Stimulated activated CD4-positive, alpha-beta T cell treated with anti-CD3 and anti-CD28 coated beads, TNF-alpha, amount 100 ng/mL, for 48 hours (primary cell): ENCODE data around the gene RAB17.

Source experiments
- DNase-seq, 3 donors: peaks; one replicate each; pipeline ENCODE4 v3.0.0-alpha.2; 2020; ENCODE audit warnings: low read depth in 3 of 3

The RAB17 gene, protein sequence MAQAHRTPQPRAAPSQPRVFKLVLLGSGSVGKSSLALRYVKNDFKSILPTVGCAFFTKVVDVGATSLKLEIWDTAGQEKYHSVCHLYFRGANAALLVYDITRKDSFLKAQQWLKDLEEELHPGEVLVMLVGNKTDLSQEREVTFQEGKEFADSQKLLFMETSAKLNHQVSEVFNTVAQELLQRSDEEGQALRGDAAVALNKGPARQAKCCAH

DNA sequence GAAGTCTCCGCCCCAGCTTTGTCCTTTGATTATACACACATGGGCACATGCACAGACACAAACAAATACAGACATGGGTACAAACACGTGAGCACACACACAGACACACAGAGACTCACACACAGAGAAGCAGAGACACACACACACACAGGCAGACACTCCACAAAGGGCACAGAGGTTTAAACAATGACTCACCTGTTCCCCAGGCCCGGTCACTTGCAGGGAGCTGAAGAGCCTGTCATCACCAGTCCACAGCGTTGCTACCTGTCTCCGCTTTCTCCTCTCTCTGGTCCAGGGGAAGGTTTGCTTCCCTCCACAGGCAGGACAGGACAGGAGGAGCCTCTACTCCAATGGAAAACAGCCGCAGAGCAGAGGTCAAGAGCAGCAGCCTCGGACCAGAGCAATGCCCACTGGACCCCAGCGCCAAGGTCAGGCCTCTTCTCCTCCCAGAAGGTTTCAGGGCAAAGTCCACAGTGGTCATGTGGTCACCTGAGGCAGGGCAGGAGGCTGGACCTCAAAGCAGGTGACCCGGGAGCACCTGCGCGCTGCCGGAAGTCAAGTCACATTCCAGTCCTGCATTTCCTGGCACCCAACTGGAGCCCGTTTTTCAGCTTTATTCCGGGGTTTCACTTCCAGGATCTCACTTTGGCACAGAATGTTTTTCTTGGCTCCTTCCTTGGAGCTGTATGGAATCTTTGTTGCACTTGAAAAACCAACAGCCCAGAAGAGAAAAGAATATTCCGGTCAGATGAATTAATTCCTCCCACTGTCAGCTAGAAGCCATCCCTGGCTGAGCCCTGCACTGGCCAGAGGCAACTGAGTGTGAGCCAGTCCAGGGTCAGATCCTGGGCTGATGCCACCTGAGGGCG is at the start of gene RAB17:
RAB17 (minus strand) TSS at position 463 of the 869 bp plus-strand sequence. CDS start 4,580 bp downstream, outside the sequence.
- no peak for DNase-seq

- DNase-seq = no peak
These were observed 49.3 kb upstream of the RAB17 start for GRCh38 chr2:237639836-237640220.

DNA sequence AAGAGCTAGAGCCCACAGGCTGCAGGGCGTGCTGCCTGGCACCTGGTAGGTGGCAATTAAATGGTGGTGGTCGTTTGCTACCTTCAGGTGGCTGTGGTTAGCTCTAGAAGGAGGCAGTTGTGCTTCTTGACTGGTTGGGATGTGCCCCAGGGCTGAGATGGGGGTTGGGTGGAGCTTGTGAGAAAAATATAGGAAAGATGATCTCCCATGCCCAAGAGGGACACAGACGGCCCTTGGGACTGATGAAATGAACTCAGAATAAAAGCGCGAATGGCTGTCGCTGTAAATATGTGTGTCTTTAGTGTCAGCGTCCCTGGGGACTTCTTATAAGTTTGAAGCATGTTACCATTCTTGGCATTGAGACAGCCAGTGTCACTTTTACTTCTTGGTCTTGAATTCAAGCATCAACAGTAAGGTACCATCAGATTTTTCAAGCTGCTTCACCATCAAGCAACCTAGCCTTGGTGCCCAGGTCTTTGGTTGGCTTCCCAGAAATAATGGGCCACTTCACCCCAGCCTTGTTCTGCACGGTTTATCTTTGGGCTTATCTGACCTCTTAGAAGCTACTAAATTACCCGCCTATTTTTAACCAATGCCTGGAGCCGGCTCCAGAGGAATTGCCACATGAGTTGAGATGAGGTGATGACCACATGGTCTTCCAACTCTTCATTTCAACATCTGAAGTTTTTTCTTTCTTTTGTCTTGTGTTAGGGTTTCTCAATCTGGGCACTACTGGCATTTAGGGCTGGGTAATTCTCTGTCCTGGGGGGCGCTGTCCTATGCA is 48.7 kb upstream of the RAB17 start:
- no peak for DNase-seq

DNA sequence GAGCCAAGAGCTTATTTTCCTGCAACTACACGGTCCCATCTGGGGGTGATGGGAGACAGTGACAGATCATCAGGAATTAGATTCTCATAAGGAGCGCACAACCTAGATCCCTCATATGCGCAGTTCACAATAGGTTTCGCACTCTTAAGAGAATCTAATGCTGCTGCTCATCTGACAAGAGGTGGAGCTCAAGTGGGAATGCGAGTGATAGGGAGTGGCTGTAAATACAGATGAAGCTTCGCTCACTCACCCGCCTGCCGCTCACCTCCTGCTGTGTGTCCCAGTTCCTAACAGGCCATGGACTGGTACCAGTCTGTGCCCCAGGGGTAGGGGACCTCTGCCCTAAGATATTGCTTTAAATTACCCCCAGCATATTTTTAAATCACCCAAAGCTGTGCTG is 47.6 kb upstream of the RAB17 start:
- DNase-seq = no peak

- DNase-seq = no peak
These were observed 47.0 kb upstream of the RAB17 start for GRCh38 chr2:237637429-237638135.

- no peak for DNase-seq
These were observed 46.0 kb upstream of the RAB17 start for GRCh38 chr2:237636578-237636977.

- DNase-seq = no peak
These were observed 42.6 kb upstream of the RAB17 start for GRCh38 chr2:237633061-237633561.

DNA sequence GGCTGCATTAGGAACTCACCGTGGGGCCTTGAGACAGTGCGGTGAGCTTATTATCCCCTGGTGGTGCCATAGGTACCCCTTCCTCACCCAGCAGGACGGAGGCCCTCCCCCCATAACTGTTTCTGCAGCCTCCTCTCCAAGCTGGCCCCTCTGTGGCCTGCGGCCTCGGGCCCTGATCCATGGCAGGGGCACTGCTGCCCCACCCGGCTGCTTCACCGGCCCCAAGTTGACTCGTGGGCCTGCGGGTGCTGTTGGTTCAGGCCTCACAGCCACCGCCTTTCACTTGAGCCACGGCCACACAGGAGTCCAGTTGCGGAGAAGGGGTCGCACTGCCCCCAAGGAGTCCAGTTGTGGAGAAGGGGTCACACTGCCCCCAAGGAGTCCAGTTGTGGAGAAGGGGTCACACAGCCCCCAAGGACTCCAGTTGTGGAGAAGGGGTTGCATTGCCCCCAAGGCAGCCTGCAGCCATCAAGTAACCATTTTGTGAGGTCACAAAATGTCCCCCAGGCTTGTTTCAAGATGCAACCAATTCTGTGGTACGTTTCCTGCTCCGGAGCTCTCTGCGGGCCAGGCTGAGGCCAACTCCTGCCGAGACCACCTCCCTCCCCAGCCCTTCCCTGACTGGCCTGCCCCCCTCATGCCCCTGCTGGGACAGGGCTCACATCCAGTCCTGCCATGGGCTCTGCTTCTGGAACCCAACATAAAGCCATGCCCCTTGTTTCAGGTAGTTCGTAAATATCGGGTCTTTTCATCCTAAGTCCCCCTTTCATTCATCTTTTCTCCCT is 41.5 kb upstream of the RAB17 start:
- no peak for DNase-seq

- DNase-seq = no peak
These were observed 40.7 kb upstream of the RAB17 start for GRCh38 chr2:237631007-237631785.

DNA sequence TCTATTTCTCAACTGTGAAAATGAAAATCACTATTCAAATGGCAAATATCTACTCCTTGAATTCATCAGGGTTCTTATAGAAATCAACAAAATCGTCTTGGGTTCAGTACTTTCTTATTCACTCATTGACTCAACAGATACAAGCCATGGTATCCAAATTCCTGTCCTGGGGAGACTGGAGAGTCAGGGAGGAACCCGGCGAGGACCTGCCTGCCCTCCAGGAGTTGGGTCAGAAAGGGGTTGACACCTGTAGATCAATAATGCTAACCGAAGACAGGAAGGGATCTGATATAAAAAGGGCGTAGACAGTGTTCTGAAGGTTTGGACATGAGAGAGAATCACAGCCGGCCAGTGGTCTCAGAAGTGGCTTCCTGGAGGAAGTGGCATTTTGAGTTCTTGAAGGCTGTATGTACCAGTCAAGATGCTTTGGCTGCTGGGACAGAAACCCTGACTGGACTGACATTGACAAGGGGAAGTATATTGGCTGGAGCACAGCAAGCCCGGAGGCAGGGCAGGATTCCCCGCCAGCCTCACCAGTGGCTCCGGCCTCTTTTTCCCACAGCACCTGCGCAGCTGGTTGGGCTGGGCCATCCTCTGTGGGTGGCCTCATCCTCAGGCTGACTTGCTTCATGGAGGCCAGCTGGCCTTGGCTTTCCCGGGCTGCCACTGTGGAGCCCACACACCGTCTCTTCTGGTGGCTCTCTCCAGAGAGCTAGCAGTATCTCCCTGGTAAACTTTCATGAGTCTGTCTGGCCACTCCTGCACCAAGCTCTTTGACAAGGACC is 39.9 kb upstream of the RAB17 start:
- DNase-seq = no peak

DNA sequence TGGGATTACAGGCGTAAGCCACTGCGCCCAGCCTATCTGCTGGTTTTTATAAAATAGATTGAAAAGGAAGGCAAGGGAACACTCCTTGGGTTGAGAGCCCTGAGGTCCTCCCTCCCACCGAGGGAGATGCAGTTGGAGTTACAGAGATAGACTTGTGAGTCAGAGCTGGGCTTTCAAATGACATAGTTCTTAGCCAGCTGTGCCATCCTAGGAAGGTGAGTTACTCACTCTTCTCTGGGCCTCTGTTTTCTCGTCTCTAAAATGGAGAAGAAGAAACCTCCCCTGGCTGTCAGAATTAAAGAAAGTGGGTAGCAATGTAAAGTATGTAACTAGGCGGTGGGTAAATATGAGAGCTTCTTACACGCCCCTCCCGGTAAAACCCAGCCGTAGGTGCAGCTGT is 39.2 kb upstream of the RAB17 start:
- DNase-seq = no peak

DNA sequence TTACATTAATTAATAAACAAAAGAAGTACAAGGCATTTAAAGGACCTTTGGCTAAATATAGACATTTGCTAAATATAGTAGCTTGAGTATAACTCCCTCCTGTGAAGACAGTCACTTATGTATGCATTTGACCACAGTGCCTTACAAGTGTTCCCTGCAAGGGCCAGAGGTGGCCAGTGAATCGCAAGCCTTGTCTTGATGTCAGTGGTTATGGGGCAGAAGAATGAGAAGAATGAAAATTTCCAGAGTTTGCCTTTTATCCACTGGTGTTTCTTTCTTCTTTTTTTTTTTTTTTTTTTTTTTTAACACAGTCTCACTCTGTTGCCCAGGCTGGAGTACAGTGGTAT is 38.6 kb upstream of the RAB17 start:
- DNase-seq = no peak

- no peak for DNase-seq
These were observed 38.0 kb upstream of the RAB17 start for GRCh38 chr2:237628247-237629187.

- peak in 1 of 3 donors; percentile 18 for DNase-seq
These were observed 37.1 kb upstream of the RAB17 start, which contains the start of gene LRRFIP1 for GRCh38 chr2:237627441-237628246. Gene LRRFIP1, plus strand, starts transcription at chr2:237627587. Its CDS starts 58 bp downstream, at chr2:237627645.

DNA sequence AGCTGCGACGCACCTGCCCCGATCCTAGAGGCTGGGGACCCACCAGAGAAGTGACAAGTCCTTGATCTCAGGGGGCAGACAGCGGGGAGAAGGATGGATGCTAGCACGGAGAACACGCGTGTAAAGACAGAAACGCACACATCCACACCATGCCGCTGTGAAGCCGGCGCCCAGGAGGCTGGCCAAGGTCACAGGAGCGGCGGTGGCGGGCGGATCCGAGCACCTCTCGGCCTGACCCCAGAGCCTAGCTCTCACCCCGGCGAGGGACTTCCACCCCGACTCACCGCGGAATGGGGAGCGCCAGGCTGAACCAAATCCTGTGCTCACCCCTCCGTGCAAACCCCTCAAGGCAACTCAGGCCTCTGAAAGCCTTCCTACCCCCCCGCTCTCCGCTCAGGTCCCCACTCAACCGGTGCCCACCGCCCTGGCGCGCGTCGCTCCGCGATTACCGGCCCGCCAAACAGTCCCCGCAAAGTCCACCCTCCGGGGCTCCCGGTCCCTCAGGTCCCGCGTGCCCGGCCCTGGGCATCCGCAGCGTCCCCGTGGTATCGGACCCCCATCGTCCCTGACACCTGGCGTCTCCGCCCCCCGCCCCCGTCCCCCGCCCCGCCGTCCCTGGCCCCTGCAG is 36.4 kb upstream of the RAB17 start:
- DNase-seq = no peak

GRCh38 chr2:237625777-237626176 is 35.2 kb upstream of the RAB17 start:
- DNase-seq = no peak

DNA sequence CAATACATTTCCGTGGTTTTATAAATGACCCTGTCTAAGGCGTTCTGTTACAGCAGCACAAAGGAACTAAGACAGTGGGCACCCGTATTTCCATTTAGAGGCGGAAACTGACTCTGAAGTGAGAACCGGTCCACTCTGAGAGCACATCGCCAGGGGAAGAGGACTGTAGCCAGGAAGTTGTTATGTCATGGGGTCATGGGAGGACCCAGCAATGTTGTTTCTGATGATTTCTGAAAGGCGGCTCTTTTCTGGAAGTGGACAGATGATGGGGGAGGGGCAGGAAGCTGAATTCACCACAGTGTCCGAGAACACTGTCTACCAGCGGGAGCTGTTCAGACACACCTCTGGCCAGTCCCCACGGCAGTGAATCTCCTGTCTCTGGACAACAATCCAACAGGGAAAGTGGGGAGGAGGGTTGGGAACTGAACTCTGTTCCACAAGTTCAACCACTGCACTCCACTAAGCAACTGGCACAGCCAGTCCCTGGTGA is 34.7 kb upstream of the RAB17 start:
- no peak for DNase-seq
